ENCODE data around the gene SERP2.
"Not testable (repeated sequence)": the region's sequence is repeated elsewhere in the genome, so short reads cannot be mapped to it uniquely, and the experiment has no call there.

Gene SERP2

GRCh38 chr13:44373601-44374347 lies at the start of gene SERP2:
Gene SERP2 (plus strand): TSS chr13:44373824. CDS start chr13:44374026, 202 bp downstream.
- no peak for DNase-seq (ENCODE audit: low spot score)

- no peak for DNase-seq (ENCODE audit: low spot score)
These were observed 46.7 kb upstream of the SERP2 start for GRCh38 chr13:44326961-44327360.

- DNase-seq (ENCODE audit: low spot score), result not testable (repeated sequence)
These were observed 44.6 kb upstream of the SERP2 start for GRCh38 chr13:44329041-44329440.

DNA sequence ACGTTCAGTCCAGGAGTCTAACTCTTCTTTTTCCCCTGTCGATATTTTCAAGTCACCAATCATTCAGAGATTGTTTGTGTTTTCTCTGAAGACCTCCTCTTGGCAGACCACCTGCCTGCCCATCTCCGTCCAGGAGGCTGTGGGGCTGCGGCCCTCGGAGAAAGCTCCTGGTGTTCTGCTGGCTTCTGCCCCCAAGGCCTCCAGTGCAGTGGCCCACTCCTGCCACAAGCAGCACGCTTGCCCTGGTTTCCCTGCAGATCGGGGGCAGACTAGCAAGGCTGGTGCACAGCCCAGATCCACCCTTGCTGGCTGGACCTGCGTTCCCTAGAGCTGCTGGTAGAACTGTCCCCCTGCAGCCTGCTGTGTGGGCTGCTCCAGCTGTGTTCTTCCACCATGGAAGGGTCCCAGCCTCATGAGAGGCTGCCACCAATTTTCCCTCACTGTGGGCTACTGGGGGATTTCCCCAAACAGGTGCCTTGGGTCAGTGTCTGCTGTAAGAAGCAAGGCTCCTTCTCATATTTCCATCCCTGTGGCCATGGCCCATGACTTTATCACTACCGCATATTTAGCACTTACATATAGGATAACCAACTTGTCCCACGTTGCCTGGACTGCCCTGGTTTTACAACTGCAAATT lies 43.6 kb upstream of the SERP2 start:
- DNase-seq (ENCODE audit: low spot score), result no peak

- no peak for DNase-seq (ENCODE audit: low spot score)
These were observed 42.2 kb upstream of the SERP2 start for GRCh38 chr13:44331446-44331845.

GRCh38 chr13:44331912-44332851 lies 41.4 kb upstream of the SERP2 start:
- no peak for DNase-seq (ENCODE audit: low spot score)

DNA sequence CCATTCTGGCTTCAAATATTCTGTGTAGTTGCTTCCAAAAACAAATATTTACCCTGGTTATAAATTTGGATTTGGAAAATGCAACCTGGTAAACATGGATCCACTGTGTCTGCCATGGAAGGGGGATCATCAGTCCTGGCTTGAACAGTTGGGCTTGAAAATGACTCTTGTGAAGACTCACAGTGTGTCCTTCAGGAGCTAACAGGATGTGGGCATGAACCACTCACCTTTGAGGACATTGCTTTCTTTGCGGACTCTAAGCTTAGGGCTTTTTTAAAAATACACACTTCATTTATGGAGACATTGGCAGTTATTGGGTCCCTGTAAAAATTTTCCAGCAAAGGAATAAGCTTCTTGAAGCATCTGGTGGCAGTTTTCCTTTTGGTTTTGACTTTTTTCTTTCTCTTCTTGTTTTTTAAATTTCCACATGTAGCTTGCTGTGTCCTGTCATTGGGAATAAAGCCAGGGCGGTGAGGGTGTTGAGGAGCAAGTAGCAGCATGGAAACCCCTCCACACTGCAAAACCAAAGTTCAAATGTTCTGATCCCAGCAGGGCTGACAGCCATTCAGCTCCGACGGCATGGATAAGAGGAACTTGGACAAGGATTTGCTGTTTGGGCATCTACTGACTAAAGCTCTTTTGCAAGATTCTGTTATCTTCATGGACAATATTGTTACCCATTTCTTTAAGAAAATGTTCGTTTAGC lies 39.5 kb upstream of the SERP2 start:
- no peak for DNase-seq (ENCODE audit: low spot score)

- no peak for DNase-seq (ENCODE audit: low spot score)
These were observed 38.9 kb upstream of the SERP2 start for GRCh38 chr13:44334751-44335150.

GRCh38 chr13:44336934-44337333 lies 36.7 kb upstream of the SERP2 start:
- DNase-seq (ENCODE audit: low spot score), result no peak

DNA sequence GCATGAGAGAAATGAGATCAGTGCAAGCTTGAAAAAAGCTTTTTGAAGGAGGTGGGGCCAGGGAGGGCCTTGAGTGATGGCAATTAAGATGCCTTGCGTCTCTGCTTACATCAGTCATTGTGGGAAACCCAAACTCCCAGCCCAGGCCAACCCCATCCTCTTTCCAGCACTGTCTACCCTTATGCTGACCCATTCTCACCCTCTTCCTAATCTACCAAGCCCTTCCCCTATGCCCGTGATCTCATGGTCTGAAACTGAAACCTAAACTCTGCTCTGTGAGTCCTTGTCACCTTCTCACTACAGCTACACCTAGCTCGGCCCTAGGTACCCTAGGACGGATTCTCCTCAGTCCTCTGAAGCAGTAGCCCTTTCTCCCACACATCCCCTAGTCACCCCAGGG lies 36.0 kb upstream of the SERP2 start:
- DNase-seq (ENCODE audit: low spot score), result no peak

DNA sequence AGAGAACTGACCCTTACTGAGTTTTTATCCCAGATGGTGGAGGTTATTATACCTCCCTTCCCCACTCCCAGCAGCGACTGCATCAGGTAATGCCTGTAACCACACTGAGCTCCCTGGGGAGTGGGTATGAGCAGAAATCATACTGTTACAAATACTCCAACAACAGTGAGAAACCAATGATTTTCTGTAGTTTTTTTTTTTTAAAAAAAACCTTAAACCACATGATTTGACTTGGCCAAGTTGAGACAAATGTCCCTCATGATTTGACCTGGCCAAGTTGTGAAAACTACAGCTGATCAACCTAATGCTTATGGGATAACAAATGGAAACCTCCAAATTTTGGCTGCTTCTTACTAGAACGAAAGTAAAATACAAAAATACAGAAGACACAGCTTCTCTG lies 33.1 kb upstream of the SERP2 start:
- DNase-seq (ENCODE audit: low spot score), result no peak

GRCh38 chr13:44342741-44343140 lies 30.9 kb upstream of the SERP2 start:
- DNase-seq (ENCODE audit: low spot score), result no peak

DNA sequence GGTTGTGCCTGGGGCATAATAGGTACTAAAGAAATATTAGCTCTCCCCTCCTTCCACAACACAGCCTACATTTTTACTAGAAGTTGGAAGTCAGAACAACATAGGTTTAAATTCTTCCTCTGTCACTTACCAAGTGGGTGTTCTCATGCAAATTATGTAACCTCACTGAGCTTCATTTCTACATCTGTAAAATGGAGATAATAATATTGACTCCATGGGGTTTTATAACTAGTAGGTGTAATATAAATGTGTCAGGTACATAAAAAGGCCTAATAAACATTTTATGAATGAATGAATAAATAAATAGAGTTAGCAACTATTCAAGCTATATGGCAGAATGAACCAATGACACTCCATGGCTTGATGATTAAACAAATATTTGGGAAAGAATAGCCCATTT lies 27.1 kb upstream of the SERP2 start:
- no peak for DNase-seq (ENCODE audit: low spot score)

DNA sequence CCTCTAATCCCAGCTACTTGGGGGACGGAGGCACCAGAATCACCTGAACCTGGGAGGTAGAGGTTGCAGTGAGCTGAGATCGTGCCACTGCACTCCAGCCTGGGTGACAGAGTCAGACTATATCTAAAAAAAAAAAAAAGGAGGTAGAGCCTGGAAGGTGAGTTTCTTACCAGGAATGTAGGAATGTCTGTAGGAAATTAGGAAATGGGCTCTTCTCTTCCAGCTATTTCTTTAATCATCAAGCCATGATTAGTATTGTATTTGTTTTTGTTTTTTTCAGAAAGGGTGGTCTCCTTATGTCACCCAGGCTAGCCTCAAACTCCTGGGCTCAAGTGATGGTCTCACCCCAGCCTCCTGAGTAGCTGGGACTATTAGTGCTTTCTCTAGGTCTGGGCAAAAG lies 26.3 kb upstream of the SERP2 start:
- no peak for DNase-seq (ENCODE audit: low spot score)

DNA sequence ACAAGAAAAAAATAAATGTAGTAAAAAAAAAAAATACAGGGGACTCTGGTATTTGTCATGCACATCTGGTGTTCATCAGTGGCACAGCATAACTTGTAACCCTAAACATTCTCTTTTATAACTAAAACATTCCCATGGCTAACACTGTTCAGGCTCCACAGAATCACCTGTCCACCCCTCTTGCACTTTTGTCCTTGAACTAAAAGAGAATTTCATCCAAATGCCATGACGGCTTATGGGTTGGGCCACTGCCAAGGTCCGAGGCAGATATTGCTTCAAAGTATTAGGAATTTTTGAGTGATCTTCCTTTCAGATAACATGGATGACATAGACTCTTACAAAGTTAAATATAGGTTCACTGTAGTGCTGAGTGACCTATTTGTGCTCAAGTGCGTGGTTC lies 25.7 kb upstream of the SERP2 start:
- no peak for DNase-seq (ENCODE audit: low spot score)

DNA sequence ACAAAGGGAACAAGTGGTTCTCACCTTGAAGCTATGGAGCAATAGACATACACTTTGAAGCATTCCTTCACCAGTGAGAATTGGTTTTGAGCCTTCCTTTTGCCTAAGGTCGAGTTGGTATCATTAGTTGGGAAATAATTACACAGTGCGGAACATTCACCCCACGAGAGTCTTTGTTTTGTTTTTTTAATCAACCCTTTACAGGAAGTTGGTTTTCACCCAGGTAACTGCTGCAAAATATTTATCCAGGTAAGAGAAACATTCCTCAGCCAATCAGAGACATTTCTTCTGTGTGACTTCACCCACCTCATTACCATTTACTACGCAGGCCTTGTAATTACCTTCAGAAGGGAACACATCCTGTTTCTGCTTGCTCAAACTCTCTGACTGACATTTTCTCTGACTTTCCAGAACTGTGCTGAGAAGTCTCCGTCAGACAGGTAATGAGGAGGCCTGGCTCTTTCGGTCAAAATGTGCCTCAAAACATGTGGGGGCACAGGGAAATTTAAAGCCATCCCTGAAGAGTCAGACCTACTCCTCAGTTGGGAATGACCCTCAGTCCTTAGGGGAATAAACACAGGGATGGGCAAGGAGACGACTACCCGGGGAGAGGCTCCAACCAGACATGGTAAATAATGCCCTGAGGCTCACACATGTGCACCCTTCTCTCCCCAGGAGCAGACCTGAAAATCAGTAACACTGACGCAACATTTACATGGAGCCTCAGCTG lies 22.7 kb upstream of the SERP2 start:
- no peak for DNase-seq (ENCODE audit: low spot score)

- DNase-seq (ENCODE audit: low spot score), result no peak
These were observed 22.1 kb upstream of the SERP2 start for GRCh38 chr13:44351505-44351854.

- DNase-seq (ENCODE audit: low spot score), result no peak
These were observed 21.4 kb upstream of the SERP2 start for GRCh38 chr13:44352202-44352601.

DNA sequence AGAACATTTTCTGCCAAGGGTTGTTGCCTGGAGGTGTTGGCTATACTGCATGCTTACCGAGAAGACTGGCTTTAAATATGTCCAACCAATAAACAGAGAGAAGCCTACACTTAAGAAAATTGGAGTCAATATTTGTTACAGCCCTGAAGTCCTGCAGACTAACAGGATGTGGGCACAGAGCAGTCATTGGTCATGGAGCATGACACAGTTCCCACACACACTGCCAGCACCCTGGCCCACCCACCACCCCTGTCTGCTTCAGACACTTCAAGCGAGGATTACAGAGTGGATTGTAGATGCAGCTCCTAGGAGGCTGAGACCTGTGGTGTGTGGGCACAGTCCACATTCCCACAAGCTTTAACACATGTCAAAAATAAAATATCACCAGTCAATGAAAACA lies 21.0 kb upstream of the SERP2 start:
- DNase-seq (ENCODE audit: low spot score), result no peak

GRCh38 chr13:44354331-44354730 lies 19.3 kb upstream of the SERP2 start:
- DNase-seq (ENCODE audit: low spot score), result no peak

GRCh38 chr13:44354884-44355283 lies 18.7 kb upstream of the SERP2 start:
- no peak for DNase-seq (ENCODE audit: low spot score)

- no peak for DNase-seq (ENCODE audit: low spot score)
These were observed 18.0 kb upstream of the SERP2 start for GRCh38 chr13:44355621-44356020.

Measured in RKO (cell line).